HEK293 (cell line): ENCODE measurements around the gene COL19A1.
A peak's percentile ranks its signal among the peaks of the same experiment; 100 is the strongest.

Source experiments
- CTCF ChIA-PET: fragments of 350-600 bp; formaldehyde crosslinking; extraction: SDS; loops from one replicate; lab custom pipeline; 2021; ENCODE audit warnings: antibody characterized with exemption; lab: Yijun Ruan, JAX
- POLR2A ChIA-PET: fragments of 300-600 bp; formaldehyde crosslinking; extraction: SDS; loops from one replicate; lab custom pipeline; 2020; ENCODE audit warnings: antibody characterized with exemption, inconsistent platforms; lab: Yijun Ruan, JAX
- H3K27ac ChIP-seq: fragments of 200-500 bp; sonication (Bioruptor generic); 2 replicates; pipeline ENCODE4 v1.5.1; 2014; ENCODE audit warnings: low read depth, low read length, control low read depth, inconsistent platforms; ENCODE audit errors: extremely low read depth
- H3K36me3 ChIP-seq, 2 experiments: fragments of 200-500 bp in 1 of 2; sonication (Bioruptor generic) in 1 of 2; 1 replicate in 1 of 2; 2 replicates in 1 of 2; pipeline ENCODE4 v1.5.1; 2014 to 2017; ENCODE audit warnings: inconsistent platforms in 2 of 2, low read length in 2 of 2; ENCODE audit not compliant: control insufficient read depth in 2 of 2, insufficient read depth in 1 of 2
- H3K4me1 ChIP-seq: fragments of 200-500 bp; sonication (Bioruptor generic); 2 replicates; pipeline ENCODE4 v1.5.1; 2014; ENCODE audit warnings: mild to moderate bottlenecking, low read length, inconsistent platforms; ENCODE audit not compliant: control insufficient read depth, insufficient read depth
- H3K4me3 ChIP-seq: 2 replicates; pipeline ENCODE4 v1.5.1; 2011; ENCODE audit warnings: low read depth, mild to moderate bottlenecking, control low read depth, low read length, moderate library complexity
- H3K9me3 ChIP-seq: fragments of 200-500 bp; sonication (Bioruptor generic); 2 replicates; pipeline ENCODE4 v1.5.1; 2014; ENCODE audit warnings: low read depth, low read length, inconsistent platforms; ENCODE audit not compliant: control insufficient read depth, insufficient read depth
- HIC1 ChIP-seq: fragments of 450-650 bp; formaldehyde crosslinking; IDR thresholded peaks from 2 replicates; pipeline ENCODE4 v1.5.1; 2016; ENCODE audit warnings: missing biosample characterization, missing genetic modification characterization
- KLF1 ChIP-seq: fragments of 450-650 bp; formaldehyde crosslinking; IDR thresholded peaks from 2 replicates; pipeline ENCODE4 v1.5.1; 2016; ENCODE audit warnings: missing biosample characterization, missing genetic modification characterization
- TCF7L2 ChIP-seq: IDR thresholded peaks from 2 replicates; pipeline ENCODE4 v1.6.1; 2011; ENCODE audit warnings: low read depth, mild to moderate bottlenecking, inconsistent platforms, low read length, moderate library complexity, borderline replicate concordance
- ZBTB17 ChIP-seq: fragments of 450-650 bp; formaldehyde crosslinking; IDR thresholded peaks from 2 replicates; pipeline ENCODE4 v1.5.1; 2016; ENCODE audit warnings: missing biosample characterization, missing genetic modification characterization
- ZFHX2 ChIP-seq: fragments of 450-650 bp; formaldehyde crosslinking; conservative IDR thresholded peaks from 2 replicates; pipeline ENCODE4 v1.5.1; 2016; ENCODE audit warnings: missing biosample characterization, missing genetic modification characterization
- ZNF10 ChIP-seq: fragments of 450-650 bp; formaldehyde crosslinking; IDR thresholded peaks from 2 replicates; pipeline ENCODE4 v1.5.1; 2017; ENCODE audit warnings: missing biosample characterization, missing genetic modification characterization
- ZNF132 ChIP-seq: fragments of 450-650 bp; formaldehyde crosslinking; IDR thresholded peaks from 2 replicates; pipeline ENCODE4 v1.5.1; 2017; ENCODE audit warnings: missing biosample characterization, missing genetic modification characterization, borderline replicate concordance
- ZNF155 ChIP-seq: fragments of 450-650 bp; formaldehyde crosslinking; IDR thresholded peaks from 2 replicates; pipeline ENCODE4 v1.5.1; 2016; ENCODE audit warnings: missing biosample characterization, missing genetic modification characterization
- ZNF202 ChIP-seq: fragments of 450-650 bp; formaldehyde crosslinking; IDR thresholded peaks from 2 replicates; pipeline ENCODE4 v1.5.1; 2016; ENCODE audit warnings: missing biosample characterization, missing genetic modification characterization, borderline replicate concordance
- ZNF24 ChIP-seq: fragments of 450-650 bp; formaldehyde crosslinking; IDR thresholded peaks from 2 replicates; pipeline ENCODE4 v1.5.1; 2016; ENCODE audit warnings: missing biosample characterization, missing genetic modification characterization
- ZNF26 ChIP-seq: fragments of 450-650 bp; formaldehyde crosslinking; IDR thresholded peaks from 2 replicates; pipeline ENCODE4 v1.5.1; 2016; ENCODE audit warnings: missing biosample characterization, missing genetic modification characterization
- ZNF280C ChIP-seq: fragments of 450-650 bp; formaldehyde crosslinking; IDR thresholded peaks from 2 replicates; pipeline ENCODE4 v1.5.1; 2016; ENCODE audit warnings: missing biosample characterization, missing genetic modification characterization
- ZNF350 ChIP-seq: fragments of 450-650 bp; formaldehyde crosslinking; IDR thresholded peaks from 2 replicates; pipeline ENCODE4 v1.5.0; 2017; ENCODE audit warnings: missing biosample characterization, mild to moderate bottlenecking, missing genetic modification characterization
- ZNF366 ChIP-seq: fragments of 450-650 bp; formaldehyde crosslinking; conservative IDR thresholded peaks from 2 replicates; pipeline ENCODE4 v1.5.1; 2016; ENCODE audit warnings: missing biosample characterization, missing genetic modification characterization
- ZNF416 ChIP-seq: fragments of 450-650 bp; formaldehyde crosslinking; IDR thresholded peaks from 2 replicates; pipeline ENCODE4 v1.5.1; 2016; ENCODE audit warnings: missing biosample characterization, missing genetic modification characterization
- ZNF426 ChIP-seq: fragments of 450-650 bp; formaldehyde crosslinking; IDR thresholded peaks from 2 replicates; pipeline ENCODE4 v1.5.1; 2017; ENCODE audit warnings: missing biosample characterization, missing genetic modification characterization, mild to moderate bottlenecking, inconsistent platforms, moderate library complexity
- ZNF544 ChIP-seq: fragments of 450-650 bp; formaldehyde crosslinking; IDR thresholded peaks from 2 replicates; pipeline ENCODE4 v1.5.0; 2017; ENCODE audit warnings: missing biosample characterization, missing genetic modification characterization
- ZNF548 ChIP-seq: fragments of 450-650 bp; formaldehyde crosslinking; IDR thresholded peaks from 2 replicates; pipeline ENCODE4 v1.5.1; 2016; ENCODE audit warnings: missing biosample characterization, missing genetic modification characterization
- ZNF621 ChIP-seq: fragments of 450-650 bp; formaldehyde crosslinking; IDR thresholded peaks from 2 replicates; pipeline ENCODE4 v1.5.1; 2017; ENCODE audit warnings: missing biosample characterization, missing genetic modification characterization
- ZNF629 ChIP-seq: fragments of 450-650 bp; formaldehyde crosslinking; IDR thresholded peaks from 2 replicates; pipeline ENCODE4 v1.5.1; 2017; ENCODE audit warnings: missing biosample characterization, missing genetic modification characterization
- ZNF677 ChIP-seq: fragments of 450-650 bp; IDR thresholded peaks from 2 replicates; pipeline ENCODE4 v1.5.0; 2018; ENCODE audit warnings: missing biosample characterization, mild to moderate bottlenecking, missing genetic modification characterization, moderate library complexity
- ZNF830 ChIP-seq: fragments of 450-650 bp; IDR thresholded peaks from 2 replicates; pipeline ENCODE4 v1.5.0; 2018; ENCODE audit warnings: missing biosample characterization, missing genetic modification characterization, low read depth, mild to moderate bottlenecking, moderate library complexity
- ZSCAN16 ChIP-seq: fragments of 450-650 bp; formaldehyde crosslinking; IDR thresholded peaks from 2 replicates; pipeline ENCODE4 v1.5.1; 2016; ENCODE audit warnings: missing biosample characterization, missing genetic modification characterization
- ZSCAN30 ChIP-seq: fragments of 450-650 bp; IDR thresholded peaks from 2 replicates; pipeline ENCODE4 v1.5.1; 2018; ENCODE audit warnings: missing biosample characterization, mild to moderate bottlenecking, missing genetic modification characterization, moderate library complexity
- TF ChIP-seq, protein P1 (sequence below): fragments of 450-650 bp; formaldehyde crosslinking; IDR thresholded peaks from 2 replicates; pipeline ENCODE4 v1.5.1; 2016; ENCODE audit warnings: missing biosample characterization, missing genetic modification characterization
- TF ChIP-seq, protein P2 (sequence below): fragments of 450-650 bp; IDR thresholded peaks from 2 replicates; pipeline ENCODE4 v1.5.1; 2018; ENCODE audit warnings: missing biosample characterization, mild to moderate bottlenecking, missing genetic modification characterization

COL19A1 gene

GRCh38 chr6:70236343-70236742, 370.0 kb downstream of the COL19A1 start:
- no peak for TF ChIP-seq ZNF132 (tag by site-specific recombination)
- no peak for TF ChIP-seq ZNF10 (tag by site-specific recombination)
- no peak for TF ChIP-seq TCF7L2
- TF ChIP-seq ZNF677 (tag by site-specific recombination) = no peak
- TF ChIP-seq ZNF548 (tag by site-specific recombination) = no peak
- TF ChIP-seq ZNF202 (tag by site-specific recombination) = no peak
- TF ChIP-seq ZFHX2 = no peak
- TF ChIP-seq ZNF366 (tag by site-specific recombination) = no peak
- TF ChIP-seq ZNF830 (tag by site-specific recombination) = no peak
- TF ChIP-seq, protein P1, sequence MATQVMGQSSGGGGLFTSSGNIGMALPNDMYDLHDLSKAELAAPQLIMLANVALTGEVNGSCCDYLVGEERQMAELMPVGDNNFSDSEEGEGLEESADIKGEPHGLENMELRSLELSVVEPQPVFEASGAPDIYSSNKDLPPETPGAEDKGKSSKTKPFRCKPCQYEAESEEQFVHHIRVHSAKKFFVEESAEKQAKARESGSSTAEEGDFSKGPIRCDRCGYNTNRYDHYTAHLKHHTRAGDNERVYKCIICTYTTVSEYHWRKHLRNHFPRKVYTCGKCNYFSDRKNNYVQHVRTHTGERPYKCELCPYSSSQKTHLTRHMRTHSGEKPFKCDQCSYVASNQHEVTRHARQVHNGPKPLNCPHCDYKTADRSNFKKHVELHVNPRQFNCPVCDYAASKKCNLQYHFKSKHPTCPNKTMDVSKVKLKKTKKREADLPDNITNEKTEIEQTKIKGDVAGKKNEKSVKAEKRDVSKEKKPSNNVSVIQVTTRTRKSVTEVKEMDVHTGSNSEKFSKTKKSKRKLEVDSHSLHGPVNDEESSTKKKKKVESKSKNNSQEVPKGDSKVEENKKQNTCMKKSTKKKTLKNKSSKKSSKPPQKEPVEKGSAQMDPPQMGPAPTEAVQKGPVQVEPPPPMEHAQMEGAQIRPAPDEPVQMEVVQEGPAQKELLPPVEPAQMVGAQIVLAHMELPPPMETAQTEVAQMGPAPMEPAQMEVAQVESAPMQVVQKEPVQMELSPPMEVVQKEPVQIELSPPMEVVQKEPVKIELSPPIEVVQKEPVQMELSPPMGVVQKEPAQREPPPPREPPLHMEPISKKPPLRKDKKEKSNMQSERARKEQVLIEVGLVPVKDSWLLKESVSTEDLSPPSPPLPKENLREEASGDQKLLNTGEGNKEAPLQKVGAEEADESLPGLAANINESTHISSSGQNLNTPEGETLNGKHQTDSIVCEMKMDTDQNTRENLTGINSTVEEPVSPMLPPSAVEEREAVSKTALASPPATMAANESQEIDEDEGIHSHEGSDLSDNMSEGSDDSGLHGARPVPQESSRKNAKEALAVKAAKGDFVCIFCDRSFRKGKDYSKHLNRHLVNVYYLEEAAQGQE (tag by site-specific recombination) = no peak
- no peak for TF ChIP-seq ZNF24 (tag by site-specific recombination)
- TF ChIP-seq ZNF629 (tag by site-specific recombination) = no peak
- TF ChIP-seq, protein P2, sequence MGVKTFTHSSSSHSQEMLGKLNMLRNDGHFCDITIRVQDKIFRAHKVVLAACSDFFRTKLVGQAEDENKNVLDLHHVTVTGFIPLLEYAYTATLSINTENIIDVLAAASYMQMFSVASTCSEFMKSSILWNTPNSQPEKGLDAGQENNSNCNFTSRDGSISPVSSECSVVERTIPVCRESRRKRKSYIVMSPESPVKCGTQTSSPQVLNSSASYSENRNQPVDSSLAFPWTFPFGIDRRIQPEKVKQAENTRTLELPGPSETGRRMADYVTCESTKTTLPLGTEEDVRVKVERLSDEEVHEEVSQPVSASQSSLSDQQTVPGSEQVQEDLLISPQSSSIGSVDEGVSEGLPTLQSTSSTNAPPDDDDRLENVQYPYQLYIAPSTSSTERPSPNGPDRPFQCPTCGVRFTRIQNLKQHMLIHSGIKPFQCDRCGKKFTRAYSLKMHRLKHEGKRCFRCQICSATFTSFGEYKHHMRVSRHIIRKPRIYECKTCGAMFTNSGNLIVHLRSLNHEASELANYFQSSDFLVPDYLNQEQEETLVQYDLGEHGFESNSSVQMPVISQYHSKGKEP (tag by site-specific recombination) = no peak
- no peak for TF ChIP-seq KLF1 (tag by site-specific recombination)
- TF ChIP-seq ZNF426 (tag by site-specific recombination) = no peak
- TF ChIP-seq HIC1 (tag by site-specific recombination) = no peak
- TF ChIP-seq ZSCAN30 (tag by site-specific recombination) = no peak
- TF ChIP-seq ZNF544 (tag by site-specific recombination) = no peak
- TF ChIP-seq ZNF621 (tag by site-specific recombination) = no peak
- no peak overlapping the region for H3K4me3 ChIP-seq
- no peaks in the 10 kb centered on the region for H3K36me3 ChIP-seq
- H3K4me1 ChIP-seq = no peaks in the 10 kb centered on the region
- ChIA-PET POLR2A (no interaction called here), CTCF (interaction anchor here (0.6 to 1.6 kb wide), 4 partner anchors 15 to 133 kb away, joined by 3 to 10 read pairs (median 4); no protein-coding TSS in a partner anchor)
- H3K27ac ChIP-seq = no peak overlapping the region
- no peaks in the 10 kb centered on the region for H3K9me3 ChIP-seq

DNA sequence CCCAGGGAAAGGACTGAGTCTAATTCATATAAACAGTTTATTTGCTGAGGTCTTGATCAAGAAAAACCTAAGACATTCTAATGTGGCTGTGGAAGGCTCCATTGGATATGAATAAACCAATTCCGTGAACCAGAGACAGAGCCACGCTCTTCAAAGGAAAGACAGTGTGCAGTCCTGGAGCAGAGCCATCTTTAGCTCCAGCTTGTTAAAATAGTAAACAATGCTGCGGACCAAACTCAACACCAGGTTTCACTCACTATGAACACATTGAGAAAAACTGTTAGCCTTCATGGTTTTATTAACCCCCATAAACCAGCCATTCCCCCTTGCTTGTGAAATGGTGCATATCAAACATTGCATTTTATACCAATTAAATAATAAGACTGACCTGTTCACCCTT, 374.7 kb downstream of the COL19A1 start:
- H3K27ac ChIP-seq = no peak overlapping the region
- H3K4me3 ChIP-seq = no peak overlapping the region
- ChIA-PET CTCF (interaction anchor here (3.3 kb wide), 1 partner anchor 69 kb away, joined by 16 read pairs; no protein-coding TSS in a partner anchor), POLR2A (no interaction called here)
- H3K4me1 ChIP-seq = no peaks in the 10 kb centered on the region
- H3K9me3 ChIP-seq = no peaks in the 10 kb centered on the region
- H3K36me3 ChIP-seq = no peaks in the 10 kb centered on the region
- TF ChIP-seq ZNF416 (tag by site-specific recombination) = no peak
- no peak for TF ChIP-seq ZNF26 (tag by site-specific recombination)
- TF ChIP-seq ZNF677 (tag by site-specific recombination) = no peak
- peak; percentile 39 for TF ChIP-seq ZBTB17 (tag by site-specific recombination)
- no peak for TF ChIP-seq ZSCAN16 (tag by site-specific recombination)
- no peak for TF ChIP-seq ZNF280C (tag by site-specific recombination)
- no peak for TF ChIP-seq ZNF350
- no peak for TF ChIP-seq ZNF155 (tag by site-specific recombination)
